ENCODE data around the gene STMN1. TPM values are rescaled to one million over a fixed set of nuclear protein-coding genes. Genes with fewer than 3 reads are reported as not detected.

The STMN1 gene
- polyA plus RNA-seq, 1 donor (not counting 4 experiments of a cell fraction or from before 2014, with no cell fraction given) = 82.8 TPM

DNA sequence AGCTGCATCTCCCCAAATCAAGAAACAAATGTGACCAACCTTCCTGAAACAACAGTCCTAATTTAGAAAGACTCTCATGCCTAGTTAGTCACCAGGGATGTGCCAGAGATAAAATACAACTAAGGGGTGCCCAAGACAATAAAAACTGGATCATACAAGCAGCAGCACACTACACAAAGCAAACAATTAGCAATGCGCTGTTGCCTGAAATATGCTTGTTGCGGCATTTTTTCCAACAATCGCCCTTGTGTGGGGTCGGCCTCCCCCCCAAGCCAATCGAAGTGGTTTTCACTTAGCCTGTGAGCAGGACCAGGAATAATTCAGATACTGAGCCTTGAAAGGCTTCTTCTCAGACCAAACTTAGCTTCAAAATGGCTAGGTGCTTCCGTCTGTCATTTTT lies 1.4 kb upstream of the STMN1 start:
- H3K4me2 ChIP-seq (ENCODE audit: control insufficient read depth, extremely low read depth, insufficient read depth, low read depth, low read length) = no peak overlapping the region
- H3K36me3 ChIP-seq (ENCODE audit: control insufficient read depth in 2 of 2, extremely low read depth in 1 of 2, insufficient read depth in 2 of 2, low read length in 2 of 2) = peaks cover 0 to 6% of the 10 kb centered on the region in 2 experiments
- H3K27me3 ChIP-seq (ENCODE audit: control insufficient read depth, extremely low read depth, insufficient read depth, low read length) = no peaks in the 10 kb centered on the region
- dilution Hi-C loops (cut with MboI; ENCODE audit: extremely low pct_ligation_motif_present, low sequenced_read_pairs) = no loop called here
- H3K27ac ChIP-seq (ENCODE audit: control insufficient read depth, insufficient read depth, low read length) = no peak overlapping the region
- peaks cover 21% of the 10 kb centered on the region for H3K79me2 ChIP-seq (ENCODE audit: control insufficient read depth, insufficient read depth, low read length)
- TF ChIP-seq, protein P1, sequence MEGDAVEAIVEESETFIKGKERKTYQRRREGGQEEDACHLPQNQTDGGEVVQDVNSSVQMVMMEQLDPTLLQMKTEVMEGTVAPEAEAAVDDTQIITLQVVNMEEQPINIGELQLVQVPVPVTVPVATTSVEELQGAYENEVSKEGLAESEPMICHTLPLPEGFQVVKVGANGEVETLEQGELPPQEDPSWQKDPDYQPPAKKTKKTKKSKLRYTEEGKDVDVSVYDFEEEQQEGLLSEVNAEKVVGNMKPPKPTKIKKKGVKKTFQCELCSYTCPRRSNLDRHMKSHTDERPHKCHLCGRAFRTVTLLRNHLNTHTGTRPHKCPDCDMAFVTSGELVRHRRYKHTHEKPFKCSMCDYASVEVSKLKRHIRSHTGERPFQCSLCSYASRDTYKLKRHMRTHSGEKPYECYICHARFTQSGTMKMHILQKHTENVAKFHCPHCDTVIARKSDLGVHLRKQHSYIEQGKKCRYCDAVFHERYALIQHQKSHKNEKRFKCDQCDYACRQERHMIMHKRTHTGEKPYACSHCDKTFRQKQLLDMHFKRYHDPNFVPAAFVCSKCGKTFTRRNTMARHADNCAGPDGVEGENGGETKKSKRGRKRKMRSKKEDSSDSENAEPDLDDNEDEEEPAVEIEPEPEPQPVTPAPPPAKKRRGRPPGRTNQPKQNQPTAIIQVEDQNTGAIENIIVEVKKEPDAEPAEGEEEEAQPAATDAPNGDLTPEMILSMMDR (optimal IDR thresholded peaks at IDR 0.05 in 1 of 3, IDR thresholded peaks at IDR 0.05 in 1 of 3, conservative IDR thresholded peaks at IDR 0.05 in 1 of 3; ENCODE audit: extremely low read depth in 1 of 3, insufficient read depth in 2 of 3, low read length in 3 of 3) = no peak
- no peak for TF ChIP-seq EZH2 (IDR thresholded peaks at IDR 0.05; ENCODE audit: low read length)
- H3K9me3 ChIP-seq (ENCODE audit: control insufficient read depth, low read depth, low read length) = no peaks in the 10 kb centered on the region
- DNase-seq (ENCODE audit: low read depth, low spot score) (no peak), FAIRE-seq (no peak)
- no peaks in the 10 kb centered on the region for H4K20me1 ChIP-seq (ENCODE audit: control insufficient read depth, extremely low read depth, insufficient read depth, low read length)
- no peak overlapping the region for H3K4me3 ChIP-seq (ENCODE audit: control insufficient read depth in 2 of 3, extremely low read depth in 1 of 3, insufficient read depth in 2 of 3, low read depth in 1 of 3, low read length in 3 of 3)
- peaks cover 2% of the 10 kb centered on the region for H3K9me1 ChIP-seq (ENCODE audit: control insufficient read depth, extremely low read depth, insufficient read depth, low read length)
- no peak overlapping the region for H3K9ac ChIP-seq (ENCODE audit: control insufficient read depth, extremely low read depth, insufficient read depth, low read length)
- no peak overlapping the region for H2AFZ ChIP-seq (ENCODE audit: control insufficient read depth, low read length)
- peaks cover 20% of the 10 kb centered on the region for H3K4me1 ChIP-seq (ENCODE audit: control insufficient read depth, extremely low read depth, insufficient read depth, low read length)

DNA sequence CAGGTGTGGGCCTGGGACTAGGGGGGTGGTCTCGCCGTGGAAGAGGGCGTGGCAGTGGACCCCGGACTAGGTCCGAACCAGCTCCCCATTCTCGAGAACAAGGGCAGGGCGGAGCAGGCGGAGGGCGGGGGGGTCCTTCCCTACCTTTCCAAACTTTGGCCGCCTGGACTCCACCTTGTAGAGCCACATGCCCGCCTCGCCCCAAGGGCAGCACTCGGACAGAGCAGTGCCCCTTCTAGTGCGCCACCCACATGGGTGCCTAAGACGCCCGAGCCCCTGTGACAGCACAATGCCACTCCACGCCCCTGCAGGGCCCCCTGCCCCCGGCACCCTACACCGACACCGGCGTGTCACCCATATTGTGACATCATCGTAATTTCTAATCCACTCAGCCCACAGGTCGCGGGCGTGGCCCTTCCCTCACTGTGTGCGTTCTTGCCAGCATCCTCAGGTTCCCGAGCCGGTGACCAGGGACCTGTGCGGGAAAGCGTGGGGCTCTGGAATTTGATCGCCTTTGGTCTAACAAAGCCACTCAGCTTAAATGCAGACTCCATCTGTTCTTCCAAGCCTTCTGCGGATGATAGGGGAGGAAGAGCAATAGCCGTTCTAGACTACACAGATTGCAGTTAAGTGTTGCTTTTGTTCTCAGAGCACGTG lies 553 bp upstream of the STMN1 start:
- no peak overlapping the region for H3K27ac ChIP-seq (ENCODE audit: control insufficient read depth, insufficient read depth, low read length)
- dilution Hi-C loops (cut with MboI; ENCODE audit: extremely low pct_ligation_motif_present, low sequenced_read_pairs) = no loop called here

More for the DNA sequence above, 553 bp upstream of the STMN1 start:
- no peak for DNase-seq (ENCODE audit: low read depth, low spot score)
- Histone ChIP-seq H4K20me1 (ENCODE audit: control insufficient read depth, extremely low read depth, insufficient read depth, low read length) (no peaks in the 10 kb centered on the region), H3K9me1 (ENCODE audit: control insufficient read depth, extremely low read depth, insufficient read depth, low read length) (peaks cover 2% of the 10 kb centered on the region), H3K4me3 (ENCODE audit: control insufficient read depth in 2 of 3, extremely low read depth in 1 of 3, insufficient read depth in 2 of 3, low read depth in 1 of 3, low read length in 3 of 3) (peak overlapping the region; percentile 34 to 82 (median 64)), H2AFZ (ENCODE audit: control insufficient read depth, low read length) (peak overlapping the region; percentile 49), H3K36me3 (ENCODE audit: control insufficient read depth in 2 of 2, extremely low read depth in 1 of 2, insufficient read depth in 2 of 2, low read length in 2 of 2) (peaks cover 0 to 9% of the 10 kb centered on the region in 2 experiments), H3K27me3 (ENCODE audit: control insufficient read depth, extremely low read depth, insufficient read depth, low read length) (no peaks in the 10 kb centered on the region), H3K4me1 (ENCODE audit: control insufficient read depth, extremely low read depth, insufficient read depth, low read length) (peaks cover 12% of the 10 kb centered on the region), H3K4me2 (ENCODE audit: control insufficient read depth, extremely low read depth, insufficient read depth, low read depth, low read length) (peak overlapping the region; percentile 61), H3K79me2 (ENCODE audit: control insufficient read depth, insufficient read depth, low read length) (peaks cover 24% of the 10 kb centered on the region), H3K9ac (ENCODE audit: control insufficient read depth, extremely low read depth, insufficient read depth, low read length) (peak overlapping the region; percentile 31), H3K9me3 (ENCODE audit: control insufficient read depth, low read depth, low read length) (no peaks in the 10 kb centered on the region)
- no peak for TF ChIP-seq EZH2 (IDR thresholded peaks at IDR 0.05; ENCODE audit: low read length)
- TF ChIP-seq, protein P1 (optimal IDR thresholded peaks at IDR 0.05 in 1 of 3, IDR thresholded peaks at IDR 0.05 in 1 of 3, conservative IDR thresholded peaks at IDR 0.05 in 1 of 3; ENCODE audit: extremely low read depth in 1 of 3, insufficient read depth in 2 of 3, low read length in 3 of 3) = no peak
- no peak for FAIRE-seq
